Activated CD4-positive, alpha-beta T cell treated with anti-CD3 and anti-CD28 coated beads, Interleukin-2, amount 50 U/mL, for 1 hour (primary cell): ENCODE data around the gene IFIT3.
"Not testable (repeated sequence)": the region's sequence is repeated elsewhere in the genome, so short reads cannot be mapped to it uniquely, and the experiment has no call there.

Source experiments
- DNase-seq: peaks from one replicate; pipeline ENCODE4 v3.0.0-alpha.2; 2020

Gene IFIT3, protein sequence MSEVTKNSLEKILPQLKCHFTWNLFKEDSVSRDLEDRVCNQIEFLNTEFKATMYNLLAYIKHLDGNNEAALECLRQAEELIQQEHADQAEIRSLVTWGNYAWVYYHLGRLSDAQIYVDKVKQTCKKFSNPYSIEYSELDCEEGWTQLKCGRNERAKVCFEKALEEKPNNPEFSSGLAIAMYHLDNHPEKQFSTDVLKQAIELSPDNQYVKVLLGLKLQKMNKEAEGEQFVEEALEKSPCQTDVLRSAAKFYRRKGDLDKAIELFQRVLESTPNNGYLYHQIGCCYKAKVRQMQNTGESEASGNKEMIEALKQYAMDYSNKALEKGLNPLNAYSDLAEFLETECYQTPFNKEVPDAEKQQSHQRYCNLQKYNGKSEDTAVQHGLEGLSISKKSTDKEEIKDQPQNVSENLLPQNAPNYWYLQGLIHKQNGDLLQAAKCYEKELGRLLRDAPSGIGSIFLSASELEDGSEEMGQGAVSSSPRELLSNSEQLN

GRCh38 chr10:89327803-89328441, at the start of gene IFIT3:
Gene IFIT3 (plus strand): TSS chr10:89327997. CDS start chr10:89328074, 77 bp downstream.
- DNase-seq = no peak

GRCh38 chr10:89278034-89278535, 49.7 kb upstream of the IFIT3 start:
- DNase-seq = no peak

GRCh38 chr10:89278900-89279392, 48.9 kb upstream of the IFIT3 start:
- no peak for DNase-seq

DNA sequence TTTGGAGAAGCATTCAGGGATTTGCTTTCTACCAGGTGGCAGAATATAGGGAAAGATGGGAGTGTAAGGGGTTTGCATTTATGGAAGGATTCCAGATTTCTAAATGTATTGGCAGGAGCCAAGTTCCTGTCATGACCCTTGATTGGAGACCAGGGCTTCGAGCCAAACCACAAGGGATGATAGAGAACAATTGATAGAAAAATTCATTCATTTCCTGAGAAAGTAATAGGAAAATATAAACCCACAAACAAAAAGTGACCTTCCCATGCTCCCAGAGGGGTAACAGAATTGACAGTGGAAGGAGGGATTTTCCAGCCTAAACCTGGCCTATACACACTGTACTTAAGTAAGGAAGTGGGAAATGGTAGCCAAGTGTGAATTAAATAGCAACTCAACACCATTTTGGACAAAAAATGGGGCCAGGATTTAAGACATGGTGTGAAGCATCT, 48.4 kb upstream of the IFIT3 start:
- DNase-seq = no peak

DNA sequence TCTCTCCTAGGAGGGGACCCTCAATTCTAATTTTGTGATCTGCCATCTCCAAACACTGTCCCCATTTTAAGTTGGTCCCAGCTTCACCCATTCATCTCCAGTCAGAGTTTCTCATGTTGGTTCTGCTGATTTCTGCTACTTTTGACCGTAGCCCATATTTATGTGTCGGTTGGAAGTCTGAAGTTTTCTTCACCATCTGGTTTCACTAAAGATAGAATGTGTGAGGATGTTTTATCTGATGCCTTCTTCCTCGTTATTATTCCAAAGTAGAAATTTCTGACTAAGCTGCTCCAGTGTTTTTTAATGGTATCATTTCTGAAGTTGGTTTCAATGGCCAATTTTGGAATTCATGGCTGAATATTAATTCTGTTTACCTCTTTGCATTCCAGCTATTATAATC, 47.3 kb upstream of the IFIT3 start:
- no peak for DNase-seq

- no peak for DNase-seq
These were observed 46.0 kb upstream of the IFIT3 start for GRCh38 chr10:89281606-89282395.

GRCh38 chr10:89283025-89283935, 44.5 kb upstream of the IFIT3 start:
- DNase-seq = no peak

DNA sequence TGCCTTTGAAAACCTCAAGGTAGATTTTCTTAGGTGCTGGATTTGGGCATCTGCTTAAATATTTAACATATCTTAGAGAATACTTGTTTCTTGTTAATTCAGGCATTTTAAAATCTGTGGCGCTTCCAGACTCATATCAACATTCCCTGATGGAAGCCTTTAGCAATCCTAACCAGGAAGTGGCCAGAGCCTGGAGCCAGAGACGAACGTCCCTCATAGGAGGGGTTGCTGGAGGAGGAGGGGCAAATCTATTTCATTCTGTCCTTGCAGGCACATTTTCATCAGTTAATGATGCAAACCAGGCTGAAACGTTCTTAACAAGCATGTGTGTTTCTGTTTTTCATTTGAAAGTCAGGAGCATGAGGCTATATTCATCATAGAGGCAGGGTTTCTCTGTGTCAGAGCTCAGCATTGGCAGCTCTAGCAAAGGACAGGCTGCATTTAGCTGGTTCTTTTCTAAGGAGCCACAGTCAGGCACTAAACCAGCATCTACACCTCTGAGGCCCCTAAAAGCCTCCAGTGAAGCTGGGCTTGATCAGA, 43.8 kb upstream of the IFIT3 start:
- no peak for DNase-seq

DNA sequence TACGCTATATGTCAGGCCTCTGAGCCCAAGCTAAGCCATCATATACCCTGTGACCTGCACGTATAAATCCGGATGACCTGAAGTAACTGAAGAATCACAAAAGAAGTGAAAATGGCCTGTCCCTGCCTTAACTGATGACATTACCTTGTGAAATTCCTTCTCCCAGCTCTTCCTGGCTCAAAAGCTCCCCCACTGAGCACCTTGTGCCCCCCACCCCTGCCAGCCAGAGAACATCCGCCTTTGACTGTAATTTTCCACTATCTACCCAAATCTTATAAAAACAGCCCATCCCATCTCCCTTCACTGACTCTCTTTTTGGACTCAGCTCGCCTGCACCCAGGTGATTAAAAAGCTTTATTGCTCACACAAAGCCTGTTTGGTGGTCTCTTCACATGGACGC, 43.1 kb upstream of the IFIT3 start:
- DNase-seq = not testable (repeated sequence)

- not testable (repeated sequence) for DNase-seq
These were observed 42.5 kb upstream of the IFIT3 start for GRCh38 chr10:89285303-89285702.

DNA sequence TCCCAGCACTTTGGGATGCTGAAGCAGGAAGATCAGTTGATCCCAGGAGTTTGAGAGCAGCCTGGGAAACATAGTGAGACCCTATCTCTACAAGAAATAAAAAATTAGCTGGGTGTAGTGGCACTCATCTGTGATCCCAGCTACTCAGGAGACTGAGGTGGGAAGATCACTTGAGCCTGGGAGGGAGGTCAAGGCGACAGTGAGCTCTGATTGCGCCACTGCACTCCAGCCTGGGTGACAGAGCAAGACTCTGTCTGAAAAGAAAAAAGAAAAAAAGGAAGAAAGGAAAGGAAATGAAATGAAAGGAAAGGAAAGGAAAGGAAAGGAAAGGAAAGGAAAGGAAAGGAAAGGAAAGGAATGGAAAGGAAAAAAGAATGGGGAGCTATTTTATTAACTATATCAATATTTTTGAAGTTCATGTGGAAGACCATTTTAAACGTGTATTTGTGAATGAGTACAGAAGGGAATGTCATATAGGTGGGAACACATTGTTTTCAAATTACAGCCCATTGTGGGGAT, 33.0 kb upstream of the IFIT3 start:
- no peak for DNase-seq

DNA sequence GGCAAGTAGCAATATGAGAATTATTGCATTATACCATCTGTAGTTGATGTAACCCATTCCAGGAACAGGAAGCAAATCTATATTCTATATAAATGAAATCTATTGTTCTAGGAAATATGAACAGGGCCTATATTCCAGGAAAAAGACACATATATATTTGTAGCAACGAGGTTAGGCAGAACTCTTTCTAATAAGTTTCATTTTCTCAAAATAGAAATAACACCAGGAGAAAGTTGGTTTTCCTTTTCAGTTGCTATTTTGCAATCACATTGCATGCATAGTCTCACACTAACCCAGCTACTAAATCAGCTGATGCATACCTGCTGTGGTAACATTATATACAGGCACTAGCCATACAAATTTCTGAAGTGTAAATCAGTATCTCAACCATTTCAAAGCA, 32.2 kb upstream of the IFIT3 start:
- DNase-seq = no peak

GRCh38 chr10:89296220-89296648, 31.6 kb upstream of the IFIT3 start:
- no peak for DNase-seq

GRCh38 chr10:89297356-89297755, 30.4 kb upstream of the IFIT3 start:
- no peak for DNase-seq

DNA sequence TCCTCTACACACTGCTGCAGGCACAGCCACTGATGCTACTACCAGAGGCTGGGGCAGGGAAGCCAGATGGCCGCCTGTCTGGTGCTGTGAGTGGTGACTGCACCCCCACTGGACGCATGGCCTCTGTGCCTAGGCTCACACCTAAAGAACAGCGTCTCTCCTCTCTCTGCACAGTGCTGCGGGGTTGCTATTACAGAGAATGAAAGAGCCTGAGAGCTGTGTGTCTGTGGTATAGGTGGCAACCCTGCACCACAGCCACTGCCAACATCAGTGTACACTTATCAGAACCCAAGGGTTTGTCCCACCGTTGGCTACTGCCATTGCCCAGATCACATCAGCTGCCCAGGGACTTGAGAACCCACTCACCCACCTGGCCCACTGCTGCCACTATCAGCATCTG, 30.0 kb upstream of the IFIT3 start:
- DNase-seq = no peak

- DNase-seq = no peak
These were observed 28.8 kb upstream of the IFIT3 start for GRCh38 chr10:89299031-89299430.

GRCh38 chr10:89301232-89301631, 26.6 kb upstream of the IFIT3 start:
- DNase-seq = no peak

- peak; percentile 28 for DNase-seq
These were observed 25.9 kb upstream of the IFIT3 start, which contains the start of gene IFIT2 for GRCh38 chr10:89301721-89302445. Gene IFIT2 (plus strand): TSS chr10:89302046. CDS start chr10:89302124, 78 bp downstream.

GRCh38 chr10:89302625-89303024, 25.2 kb upstream of the IFIT3 start:
- no peak for DNase-seq

- no peak for DNase-seq
These were observed 24.6 kb upstream of the IFIT3 start for GRCh38 chr10:89303161-89303560.
